ENCODE results near the gene KRT13.
A peak's percentile ranks its signal among the peaks of the same experiment; 100 is the strongest.

The KRT13 gene

GRCh38 chr17:41498276-41498675, 7.1 kb downstream of the KRT13 start:
- H2AFZ ChIP-seq (ENCODE audit: low read depth), result no peak overlapping the region
- no peak for TF ChIP-seq CTCF (conservative IDR thresholded peaks at IDR 0.05; ENCODE audit: low read depth, low read length)

GRCh38 chr17:41496803-41497484, 8.5 kb downstream of the KRT13 start:
- Histone ChIP-seq H3K27me3 (ENCODE audit: insufficient read depth, low read depth) (peaks cover 5% of the 10 kb centered on the region; the same call in 1 of the 2 replicates), H3K4me1 (ENCODE audit: low read depth, poor library complexity, severe bottlenecking) (no peaks in the 10 kb centered on the region), H4K20me1 (ENCODE audit: insufficient read depth) (no peaks in the 10 kb centered on the region), H3K36me3 (ENCODE audit: insufficient read depth) (no peaks in the 10 kb centered on the region), H3K79me2 (ENCODE audit: insufficient read depth, low read depth) (no peaks in the 10 kb centered on the region), H3K4me3 (IDR thresholded peaks at IDR 0.05; ENCODE audit: insufficient read depth, low read depth, low read length) (no peak overlapping the region), H3K9ac (no peak overlapping the region), H2AFZ (ENCODE audit: low read depth) (peak overlapping the region; percentile 24; the same call in 1 of the 2 replicates), H3K27ac (no peak overlapping the region), H3K4me2 (no peak overlapping the region)
- peak; percentile 70 for TF ChIP-seq CTCF (conservative IDR thresholded peaks at IDR 0.05; ENCODE audit: low read depth, low read length)

More at GRCh38 chr17:41498276-41498675, 7.1 kb downstream of the KRT13 start:
- Histone ChIP-seq H3K4me3 (IDR thresholded peaks at IDR 0.05; ENCODE audit: insufficient read depth, low read depth, low read length) (no peak overlapping the region), H3K4me1 (ENCODE audit: low read depth, poor library complexity, severe bottlenecking) (no peaks in the 10 kb centered on the region), H3K27ac (no peak overlapping the region), H3K27me3 (ENCODE audit: insufficient read depth, low read depth) (peaks cover 5% of the 10 kb centered on the region; the same call in 1 of the 2 replicates), H3K36me3 (ENCODE audit: insufficient read depth) (no peaks in the 10 kb centered on the region), H3K9ac (no peak overlapping the region), H4K20me1 (ENCODE audit: insufficient read depth) (no peaks in the 10 kb centered on the region), H3K79me2 (ENCODE audit: insufficient read depth, low read depth) (no peaks in the 10 kb centered on the region), H3K4me2 (no peak overlapping the region)

- Histone ChIP-seq H3K36me3 (ENCODE audit: insufficient read depth) (no peaks in the 10 kb centered on the region), H3K4me3 (IDR thresholded peaks at IDR 0.05; ENCODE audit: insufficient read depth, low read depth, low read length) (no peak overlapping the region), H3K9ac (no peak overlapping the region), H3K79me2 (ENCODE audit: insufficient read depth, low read depth) (no peaks in the 10 kb centered on the region), H3K4me1 (ENCODE audit: low read depth, poor library complexity, severe bottlenecking) (no peaks in the 10 kb centered on the region), H3K27me3 (ENCODE audit: insufficient read depth, low read depth) (peaks cover 3% of the 10 kb centered on the region; the same call in 1 of the 2 replicates), H4K20me1 (ENCODE audit: insufficient read depth) (no peaks in the 10 kb centered on the region), H2AFZ (ENCODE audit: low read depth) (no peak overlapping the region), H3K27ac (no peak overlapping the region), H3K4me2 (no peak overlapping the region)
- TF ChIP-seq CTCF (conservative IDR thresholded peaks at IDR 0.05; ENCODE audit: low read depth, low read length), result no peak
Measured at GRCh38 chr17:41494524-41494923, 10.9 kb downstream of the KRT13 start.

- TF ChIP-seq CTCF (conservative IDR thresholded peaks at IDR 0.05; ENCODE audit: low read depth, low read length), result no peak
- no peak overlapping the region for H3K4me2 ChIP-seq
- H3K79me2 ChIP-seq (ENCODE audit: insufficient read depth, low read depth), result no peaks in the 10 kb centered on the region
- no peaks in the 10 kb centered on the region for H4K20me1 ChIP-seq (ENCODE audit: insufficient read depth)
- H3K4me1 ChIP-seq (ENCODE audit: low read depth, poor library complexity, severe bottlenecking), result no peaks in the 10 kb centered on the region
- H2AFZ ChIP-seq (ENCODE audit: low read depth), result no peak overlapping the region
- no peaks in the 10 kb centered on the region; the same call in 1 of the 2 replicates for H3K27me3 ChIP-seq (ENCODE audit: insufficient read depth, low read depth)
- no peak overlapping the region for H3K4me3 ChIP-seq (IDR thresholded peaks at IDR 0.05; ENCODE audit: insufficient read depth, low read depth, low read length)
- H3K27ac ChIP-seq, result no peak overlapping the region
- H3K36me3 ChIP-seq (ENCODE audit: insufficient read depth), result no peaks in the 10 kb centered on the region
- no peak overlapping the region for H3K9ac ChIP-seq
Measured at GRCh38 chr17:41492771-41493170, 12.6 kb downstream of the KRT13 start.
